ENCODE results near the gene UTRN.

Gene UTRN

GRCh38 chr6:144284783-144285547, at the start of gene UTRN:
TSS of gene UTRN (plus strand) at chr6:144285335. CDS start at chr6:144291829, 6,494 bp downstream.
- TF ChIP-seq FOXK2 (IDR thresholded peaks at IDR 0.05): no peak
- TF ChIP-seq L3MBTL2 (conservative IDR thresholded peaks at IDR 0.05): 0 out of 2 replicates have a peak, but pooled peaks have one; percentile 9
- TF ChIP-seq PKNOX1 (IDR thresholded peaks at IDR 0.05): peak; percentile 97
- TF ChIP-seq CTBP1 (IDR thresholded peaks at IDR 0.05; ENCODE audit: borderline replicate concordance): no peak
- ChIA-PET CTCF (no interaction called here), POLR2A (interaction anchor here (1.0 to 2.1 kb wide), 3 partner anchors 19 to 197 kb away, joined by 3 to 23 read pairs (median 5); no protein-coding TSS in a partner anchor)
- DNase-seq (ENCODE audit: extremely low spot score): peak; percentile 82

- ChIA-PET POLR2A (no interaction called here), CTCF (no interaction called here)
- no peak for DNase-seq (ENCODE audit: extremely low spot score)
- no peak for TF ChIP-seq LEF1 (IDR thresholded peaks at IDR 0.05; ENCODE audit: borderline replicate concordance)
These were observed 40.4 kb upstream of the UTRN start for GRCh38 chr6:144244688-144245087.

- TF ChIP-seq ELF4 (IDR thresholded peaks at IDR 0.05) (no peak), TARDBP (IDR thresholded peaks at IDR 0.05) (no peak), L3MBTL2 (conservative IDR thresholded peaks at IDR 0.05) (no peak), LEF1 (IDR thresholded peaks at IDR 0.05; ENCODE audit: borderline replicate concordance) (no peak), SUZ12 (IDR thresholded peaks at IDR 0.05) (no peak), HDGF (IDR thresholded peaks at IDR 0.05; ENCODE audit: borderline replicate concordance) (no peak), BHLHE40 (IDR thresholded peaks at IDR 0.05; ENCODE audit: borderline replicate concordance) (no peak), FOXA1 (IDR thresholded peaks at IDR 0.05) (no peak), PKNOX1 (IDR thresholded peaks at IDR 0.05) (no peak), SP1 (IDR thresholded peaks at IDR 0.05) (no peak), ARNT (IDR thresholded peaks at IDR 0.05) (no peak), CTBP1 (IDR thresholded peaks at IDR 0.05; ENCODE audit: borderline replicate concordance) (no peak), ZNF384 (IDR thresholded peaks at IDR 0.05) (no peak), NFRKB (IDR thresholded peaks at IDR 0.05) (no peak), FOXM1 (IDR thresholded peaks at IDR 0.05; ENCODE audit: borderline replicate concordance) (no peak), FOXK2 (IDR thresholded peaks at IDR 0.05) (no peak)
- CTCF ChIA-PET: no interaction called here
- DNase-seq (ENCODE audit: extremely low spot score): no peak
- POLR2A ChIA-PET: no interaction called here
These were observed 38.1 kb upstream of the UTRN start for GRCh38 chr6:144246988-144247387.

GRCh38 chr6:144248003-144248402, 37.1 kb upstream of the UTRN start:
- no peak for DNase-seq (ENCODE audit: extremely low spot score)
- TF ChIP-seq FOXK2 (IDR thresholded peaks at IDR 0.05) (no peak), LEF1 (IDR thresholded peaks at IDR 0.05; ENCODE audit: borderline replicate concordance) (no peak), SP1 (IDR thresholded peaks at IDR 0.05) (no peak), NFRKB (IDR thresholded peaks at IDR 0.05) (no peak), ZNF384 (IDR thresholded peaks at IDR 0.05) (no peak), BHLHE40 (IDR thresholded peaks at IDR 0.05; ENCODE audit: borderline replicate concordance) (no peak), CTBP1 (IDR thresholded peaks at IDR 0.05; ENCODE audit: borderline replicate concordance) (no peak), HDGF (IDR thresholded peaks at IDR 0.05; ENCODE audit: borderline replicate concordance) (no peak), SUZ12 (IDR thresholded peaks at IDR 0.05) (no peak), TARDBP (IDR thresholded peaks at IDR 0.05) (no peak), FOXM1 (IDR thresholded peaks at IDR 0.05; ENCODE audit: borderline replicate concordance) (no peak), FOXA1 (IDR thresholded peaks at IDR 0.05) (no peak), ELF4 (IDR thresholded peaks at IDR 0.05) (no peak)
- POLR2A ChIA-PET: no interaction called here
- CTCF ChIA-PET: interaction anchor here (0.7 kb wide), 1 partner anchor 1099 kb away, joined by 5 read pairs; no protein-coding TSS in a partner anchor

GRCh38 chr6:144248476-144249301, 36.4 kb upstream of the UTRN start:
- ChIA-PET POLR2A (no interaction called here), CTCF (no interaction called here)
- no peak for DNase-seq (ENCODE audit: extremely low spot score)
- TF ChIP-seq L3MBTL2 (conservative IDR thresholded peaks at IDR 0.05) (no peak), LEF1 (IDR thresholded peaks at IDR 0.05; ENCODE audit: borderline replicate concordance) (no peak), SUZ12 (IDR thresholded peaks at IDR 0.05) (no peak), FOXK2 (IDR thresholded peaks at IDR 0.05) (no peak), TARDBP (IDR thresholded peaks at IDR 0.05) (no peak), BHLHE40 (IDR thresholded peaks at IDR 0.05; ENCODE audit: borderline replicate concordance) (no peak), PKNOX1 (IDR thresholded peaks at IDR 0.05) (no peak), NFRKB (IDR thresholded peaks at IDR 0.05) (no peak), SP1 (IDR thresholded peaks at IDR 0.05) (no peak), CTBP1 (IDR thresholded peaks at IDR 0.05; ENCODE audit: borderline replicate concordance) (no peak), ARNT (IDR thresholded peaks at IDR 0.05) (no peak), FOXA1 (IDR thresholded peaks at IDR 0.05) (no peak), ZNF384 (IDR thresholded peaks at IDR 0.05) (no peak), ELF4 (IDR thresholded peaks at IDR 0.05) (no peak)

GRCh38 chr6:144250276-144250675, 34.9 kb upstream of the UTRN start:
- DNase-seq (ENCODE audit: extremely low spot score): no peak
- ChIA-PET POLR2A (interaction anchor here (0.6 kb wide), 1 partner anchor 276 kb away, joined by 3 read pairs; no protein-coding TSS in a partner anchor), CTCF (interaction anchor here (0.7 kb wide), 2 partner anchors 21 to 33 kb away, joined by 4 read pairs; no protein-coding TSS in a partner anchor)
- no peak for TF ChIP-seq PKNOX1 (IDR thresholded peaks at IDR 0.05)
- no peak for TF ChIP-seq TARDBP (IDR thresholded peaks at IDR 0.05)
- TF ChIP-seq SP1 (IDR thresholded peaks at IDR 0.05): no peak
- no peak for TF ChIP-seq BHLHE40 (IDR thresholded peaks at IDR 0.05; ENCODE audit: borderline replicate concordance)
- TF ChIP-seq FOXM1 (IDR thresholded peaks at IDR 0.05; ENCODE audit: borderline replicate concordance): no peak
- TF ChIP-seq SUZ12 (IDR thresholded peaks at IDR 0.05): no peak
- TF ChIP-seq L3MBTL2 (conservative IDR thresholded peaks at IDR 0.05): no peak
- TF ChIP-seq ELF4 (IDR thresholded peaks at IDR 0.05): no peak
- no peak for TF ChIP-seq FOXA1 (IDR thresholded peaks at IDR 0.05)
- no peak for TF ChIP-seq ARNT (IDR thresholded peaks at IDR 0.05)
- no peak for TF ChIP-seq NFRKB (IDR thresholded peaks at IDR 0.05)
- TF ChIP-seq FOXK2 (IDR thresholded peaks at IDR 0.05): no peak
- no peak for TF ChIP-seq ZNF384 (IDR thresholded peaks at IDR 0.05)
- TF ChIP-seq HDGF (IDR thresholded peaks at IDR 0.05; ENCODE audit: borderline replicate concordance): no peak
- TF ChIP-seq LEF1 (IDR thresholded peaks at IDR 0.05; ENCODE audit: borderline replicate concordance): no peak
- no peak for TF ChIP-seq CTBP1 (IDR thresholded peaks at IDR 0.05; ENCODE audit: borderline replicate concordance)
